Mesothelial cell of epicardium (in vitro differentiated cells): ENCODE results near the gene EMP3. TPM values are rescaled to one million over a fixed set of nuclear protein-coding genes. Genes with fewer than 3 reads are reported as not detected.

Experiments used
- DNase-seq, 2 experiments: peaks; one replicate each; pipeline ENCODE4 v3.0.0; 2021; ENCODE audit warnings: low spot score in 2 of 2; ENCODE audit not compliant: unreplicated experiment in 2 of 2
- H3K27ac Mint-ChIP-seq: 2 replicates; pipeline ENCODE4 v1.8.0; 2021; ENCODE audit warnings: mixed read lengths
- H3K27me3 Mint-ChIP-seq: 2 replicates; pipeline ENCODE4 v1.8.0; 2021; ENCODE audit warnings: low read depth, mixed read lengths
- H3K36me3 Mint-ChIP-seq: 2 replicates; pipeline ENCODE4 v1.8.0; 2021; ENCODE audit warnings: mixed read lengths
- H3K4me1 Mint-ChIP-seq: 2 replicates; pipeline ENCODE4 v1.8.0; 2021; ENCODE audit warnings: mixed read lengths
- H3K4me3 Mint-ChIP-seq: 2 replicates; pipeline ENCODE4 v1.8.0; 2021; ENCODE audit warnings: mild to moderate bottlenecking, moderate library complexity, mixed read lengths
- H3K9me3 Mint-ChIP-seq: 2 replicates; pipeline ENCODE4 v1.8.0; 2021; ENCODE audit warnings: mixed read lengths
- total RNA-seq: library from RNA; stranded (reverse); gene quantifications from 3 replicates; pipeline ENCODE4 v1.2.1, GENCODE V29; 2021
- TF ChIP-seq, protein P1 (sequence below): fragments of 200-600 bp; sonication (generic); IDR thresholded peaks from one replicate; pipeline ENCODE4 v1.5.0; 2021; ENCODE audit warnings: antibody characterized with exemption; ENCODE audit not compliant: unreplicated experiment

EMP3 gene
- total RNA-seq, 1 donor from 2014 or later, result 52.5 TPM

DNA sequence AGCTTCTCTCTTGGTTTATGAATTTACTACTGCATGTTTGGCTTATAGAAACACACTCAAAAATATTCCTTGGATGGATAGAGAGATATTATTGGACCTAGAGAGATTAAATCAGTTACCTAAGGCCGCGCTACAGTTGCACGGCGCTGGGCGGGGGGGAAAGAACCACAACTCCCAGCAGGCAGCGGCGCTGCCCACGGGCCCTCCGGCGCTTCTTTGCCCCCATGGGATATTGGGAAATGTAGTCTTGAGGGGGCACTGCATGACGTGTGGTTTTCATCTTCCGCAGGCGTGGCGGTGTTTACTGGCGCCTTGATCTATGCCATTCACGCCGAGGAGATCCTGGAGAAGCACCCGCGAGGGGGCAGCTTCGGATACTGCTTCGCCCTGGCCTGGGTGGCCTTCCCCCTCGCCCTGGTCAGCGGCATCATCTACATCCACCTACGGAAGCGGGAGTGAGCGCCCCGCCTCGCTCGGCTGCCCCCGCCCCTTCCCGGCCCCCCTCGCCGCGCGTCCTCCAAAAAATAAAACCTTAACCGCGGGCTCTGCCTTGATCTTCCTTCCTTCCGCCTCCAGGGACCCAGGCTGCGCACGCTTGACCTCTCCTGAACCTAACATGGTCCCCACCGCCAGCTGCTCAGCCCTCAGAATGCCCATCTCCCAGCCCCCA lies 4.8 kb downstream of the EMP3 start:
- peak; percentile 54 to 83 for DNase-seq
- no peaks in the 10 kb centered on the region for H3K27me3 Mint-ChIP-seq
- no peaks in the 10 kb centered on the region for H3K9me3 Mint-ChIP-seq
- peaks cover 55% of the 10 kb centered on the region for H3K4me1 Mint-ChIP-seq
- H3K4me3 Mint-ChIP-seq, result peak overlapping the region; percentile 85
- peak overlapping the region; percentile 85 for H3K27ac Mint-ChIP-seq
- peaks cover 6% of the 10 kb centered on the region for H3K36me3 Mint-ChIP-seq
- TF ChIP-seq, protein P1, sequence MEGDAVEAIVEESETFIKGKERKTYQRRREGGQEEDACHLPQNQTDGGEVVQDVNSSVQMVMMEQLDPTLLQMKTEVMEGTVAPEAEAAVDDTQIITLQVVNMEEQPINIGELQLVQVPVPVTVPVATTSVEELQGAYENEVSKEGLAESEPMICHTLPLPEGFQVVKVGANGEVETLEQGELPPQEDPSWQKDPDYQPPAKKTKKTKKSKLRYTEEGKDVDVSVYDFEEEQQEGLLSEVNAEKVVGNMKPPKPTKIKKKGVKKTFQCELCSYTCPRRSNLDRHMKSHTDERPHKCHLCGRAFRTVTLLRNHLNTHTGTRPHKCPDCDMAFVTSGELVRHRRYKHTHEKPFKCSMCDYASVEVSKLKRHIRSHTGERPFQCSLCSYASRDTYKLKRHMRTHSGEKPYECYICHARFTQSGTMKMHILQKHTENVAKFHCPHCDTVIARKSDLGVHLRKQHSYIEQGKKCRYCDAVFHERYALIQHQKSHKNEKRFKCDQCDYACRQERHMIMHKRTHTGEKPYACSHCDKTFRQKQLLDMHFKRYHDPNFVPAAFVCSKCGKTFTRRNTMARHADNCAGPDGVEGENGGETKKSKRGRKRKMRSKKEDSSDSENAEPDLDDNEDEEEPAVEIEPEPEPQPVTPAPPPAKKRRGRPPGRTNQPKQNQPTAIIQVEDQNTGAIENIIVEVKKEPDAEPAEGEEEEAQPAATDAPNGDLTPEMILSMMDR, result no peak

DNA sequence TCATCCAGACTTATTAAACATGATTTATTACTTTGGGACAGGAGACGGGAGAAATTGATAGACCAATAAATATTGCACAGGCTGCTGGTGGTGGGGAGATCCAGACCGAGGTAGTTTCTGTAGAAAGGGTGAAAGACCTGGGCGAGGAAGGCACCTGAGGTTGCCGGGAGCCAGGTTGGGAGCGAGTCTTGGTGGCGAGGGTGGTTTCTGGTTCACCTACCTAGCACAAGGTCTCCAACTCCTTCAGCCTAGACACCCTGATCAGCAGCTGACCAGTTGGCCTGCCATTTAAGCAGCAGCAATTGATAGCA lies 7.0 kb downstream of the EMP3 start:
- Mint-ChIP-seq H3K4me3 (peak overlapping the region; percentile 74), H3K9me3 (no peaks in the 10 kb centered on the region), H3K4me1 (peaks cover 37% of the 10 kb centered on the region), H3K27ac (peak overlapping the region; percentile 97), H3K27me3 (no peaks in the 10 kb centered on the region), H3K36me3 (peaks cover 6% of the 10 kb centered on the region)
- TF ChIP-seq, protein P1, result no peak
- no peak for DNase-seq

DNA sequence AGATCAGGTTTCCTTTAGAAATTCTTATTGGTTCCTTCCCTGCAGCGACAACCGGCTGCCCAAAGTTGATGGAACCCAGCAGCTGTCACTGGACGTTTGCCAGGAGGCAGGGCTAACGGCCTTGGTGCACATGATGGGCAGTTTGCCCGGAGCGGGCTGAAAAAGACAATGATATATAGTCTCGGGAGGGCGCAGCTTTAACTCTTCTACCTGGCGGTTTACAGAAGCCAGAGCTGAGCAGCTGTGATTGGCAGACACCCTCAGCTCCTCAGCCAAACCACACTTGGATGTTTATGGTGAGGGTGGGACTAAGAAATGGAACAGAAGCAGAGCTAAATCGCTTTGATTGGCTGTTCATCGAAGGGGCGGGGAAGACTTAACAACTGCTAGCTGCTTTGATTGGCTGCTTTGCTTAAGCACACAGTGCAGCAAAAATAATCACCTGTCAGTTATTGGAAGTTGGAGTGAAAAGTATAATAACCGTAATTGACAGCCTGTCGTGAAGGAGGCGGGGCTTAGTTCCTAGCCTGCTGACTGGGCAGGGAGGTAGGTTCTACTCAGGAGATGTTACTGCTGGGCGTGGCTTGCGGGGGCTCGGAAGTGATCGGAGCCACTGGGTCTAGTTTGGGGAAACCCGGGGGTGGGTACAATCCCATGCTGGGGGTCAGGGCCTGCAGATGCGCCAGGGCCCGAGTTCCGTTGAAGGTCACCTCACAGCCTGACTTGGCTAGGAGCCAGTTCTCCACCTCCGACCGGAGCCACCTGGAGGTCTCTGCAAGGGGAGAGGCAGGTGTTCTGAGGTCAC lies 7.5 kb downstream of the EMP3 start:
- peak; percentile 91 to 96 for DNase-seq
- Mint-ChIP-seq H3K4me1 (peaks cover 35% of the 10 kb centered on the region), H3K27ac (peak overlapping the region; percentile 97), H3K36me3 (peaks cover 6% of the 10 kb centered on the region), H3K9me3 (no peaks in the 10 kb centered on the region), H3K27me3 (no peaks in the 10 kb centered on the region), H3K4me3 (peak overlapping the region; percentile 74)
- TF ChIP-seq, protein P1, result no peak

DNA sequence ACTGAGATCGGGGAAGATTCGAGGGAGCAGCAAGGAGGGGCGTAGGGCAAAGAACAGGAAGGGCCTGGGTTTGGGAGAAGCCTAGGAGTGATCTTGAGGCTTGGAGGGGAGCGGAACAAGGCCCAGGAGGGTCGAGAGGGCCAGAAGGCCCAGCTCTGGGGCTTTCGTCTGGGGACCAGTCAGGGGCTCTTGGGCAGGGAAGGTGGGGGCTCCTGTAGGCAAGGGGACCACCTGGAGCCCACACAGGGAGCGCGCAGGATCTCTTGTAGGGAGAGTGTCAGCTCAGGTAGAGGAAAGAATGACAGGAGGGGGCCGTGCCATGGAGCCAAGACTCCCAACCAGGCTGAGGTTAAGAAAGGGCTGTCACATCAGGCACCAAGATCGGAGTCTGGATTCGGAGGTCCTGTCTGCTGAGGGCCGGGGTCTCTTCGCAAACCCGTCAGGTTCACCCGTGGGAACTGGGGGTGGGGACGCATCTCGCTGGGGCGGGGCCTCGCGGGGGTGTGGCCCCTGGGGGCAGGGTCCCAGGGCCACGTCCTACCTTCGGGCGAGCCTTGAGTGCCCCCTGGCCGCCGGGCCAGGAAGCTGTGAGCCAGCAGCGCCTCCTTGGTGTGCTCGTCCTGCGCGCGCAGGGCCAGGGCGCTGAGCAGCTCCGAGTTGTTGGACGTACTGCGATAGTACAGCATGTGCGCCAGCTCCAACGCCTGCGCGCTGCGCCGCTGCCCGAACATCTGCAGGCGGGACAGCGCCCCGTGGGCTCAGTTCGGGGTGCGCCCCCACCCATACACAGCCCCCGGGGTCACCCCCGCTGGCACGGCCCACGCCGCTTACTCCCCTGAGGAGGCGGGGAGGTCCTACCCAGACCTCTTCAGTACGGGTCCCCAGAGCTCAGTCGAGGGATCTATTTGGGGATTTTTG lies 8.4 kb downstream of the EMP3 start:
- H3K9me3 Mint-ChIP-seq, result no peaks in the 10 kb centered on the region
- TF ChIP-seq, protein P1, result peak; percentile 68
- DNase-seq, result peak; percentile 76 to 84
- H3K4me1 Mint-ChIP-seq, result peaks cover 35% of the 10 kb centered on the region
- peaks cover 3% of the 10 kb centered on the region for H3K36me3 Mint-ChIP-seq
- peak overlapping the region; percentile 74 for H3K4me3 Mint-ChIP-seq
- H3K27ac Mint-ChIP-seq, result peak overlapping the region; percentile 97
- H3K27me3 Mint-ChIP-seq, result no peaks in the 10 kb centered on the region

DNA sequence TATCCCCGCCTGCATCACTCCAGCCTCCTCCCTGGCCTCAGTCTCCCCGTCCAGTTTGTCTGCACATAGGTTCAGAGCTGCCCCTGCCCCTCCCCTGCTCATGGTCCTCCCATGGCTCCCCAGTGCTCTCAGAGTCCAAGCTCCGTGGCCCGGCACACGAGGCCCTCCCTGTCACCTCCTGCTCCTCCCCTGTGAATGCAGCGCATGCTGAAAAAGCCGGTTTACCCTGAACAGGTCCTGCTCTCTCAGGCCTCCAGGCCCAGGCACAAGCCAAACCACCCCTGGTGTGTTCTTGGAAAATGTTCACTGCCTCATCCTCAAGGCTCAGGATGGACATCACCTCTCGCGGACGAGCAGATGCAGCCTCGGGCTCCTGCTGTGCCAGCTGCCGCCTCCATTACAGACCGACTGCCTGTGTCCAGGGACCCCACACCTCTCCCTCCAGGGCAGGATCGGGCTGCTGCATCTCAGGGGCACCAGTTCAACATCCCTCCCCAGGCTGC lies 13.0 kb downstream of the EMP3 start:
- Mint-ChIP-seq H3K4me1 (peaks cover 3% of the 10 kb centered on the region), H3K27ac (no peak overlapping the region), H3K36me3 (no peaks in the 10 kb centered on the region), H3K27me3 (no peaks in the 10 kb centered on the region), H3K4me3 (no peak overlapping the region), H3K9me3 (no peaks in the 10 kb centered on the region)
- TF ChIP-seq, protein P1, result no peak
- DNase-seq, result no peak
